Loucy (cell line): ENCODE results near the gene ACACB.

Experiments
- H2AFZ ChIP-seq: fragments of 200-600 bp; sonication (generic); 2 replicates; pipeline ENCODE4 v1.6.0; 2016; ENCODE audit warnings: antibody characterized with exemption, mild to moderate bottlenecking, low read length, moderate library complexity
- H3F3A ChIP-seq: fragments of 200-600 bp; 2 replicates; pipeline ENCODE4 v1.6.0; 2016; ENCODE audit warnings: antibody characterized with exemption, low read depth, mild to moderate bottlenecking
- H3K27me3 ChIP-seq: fragments of 200-600 bp; sonication (generic); 2 replicates; pipeline ENCODE4 v1.6.1; 2014; ENCODE audit warnings: low read length, mild to moderate bottlenecking; ENCODE audit not compliant: insufficient read depth, poor library complexity, severe bottlenecking
- H3K36me3 ChIP-seq: fragments of 200-600 bp; sonication (generic); 2 replicates; pipeline ENCODE4 v1.6.1; 2016; ENCODE audit warnings: low read length; ENCODE audit not compliant: insufficient read depth
- H3K4me1 ChIP-seq: fragments of 200-600 bp; sonication (generic); 2 replicates; pipeline ENCODE4 v1.5.1; 2014; ENCODE audit warnings: low read length, mild to moderate bottlenecking; ENCODE audit not compliant: insufficient read depth, poor library complexity, severe bottlenecking
- H3K4me2 ChIP-seq: fragments of 200-600 bp; sonication (generic); 2 replicates; pipeline ENCODE4 v1.6.0; 2014; ENCODE audit warnings: antibody characterized with exemption, low read length, low read depth, mild to moderate bottlenecking; ENCODE audit not compliant: poor library complexity, severe bottlenecking
- H3K4me3 ChIP-seq: fragments of 200-600 bp; sonication (generic); 2 replicates; pipeline ENCODE4 v1.5.1; 2014; ENCODE audit warnings: low read length, mild to moderate bottlenecking, mixed read lengths; ENCODE audit not compliant: poor library complexity, severe bottlenecking
- H3K79me2 ChIP-seq: fragments of 200-600 bp; sonication (generic); 2 replicates; pipeline ENCODE4 v1.6.1; 2014; ENCODE audit warnings: low read length; ENCODE audit not compliant: insufficient read depth
- H3K9ac ChIP-seq: fragments of 200-600 bp; sonication (generic); 2 replicates; pipeline ENCODE4 v1.6.0; 2014; ENCODE audit warnings: mild to moderate bottlenecking, low read depth, low read length, moderate library complexity; ENCODE audit not compliant: poor library complexity, severe bottlenecking
- H3K9me2 ChIP-seq: fragments of 200-600 bp; sonication (generic); replicated peaks from 2 replicates; pipeline ENCODE4 v1.6.1; 2016; ENCODE audit warnings: low read depth, low read length, mixed read lengths
- H3K9me3 ChIP-seq: fragments of 200-600 bp; sonication (generic); 2 replicates; pipeline ENCODE4 v1.6.1; 2014; ENCODE audit warnings: mild to moderate bottlenecking, antibody characterized with exemption, low read length, low read depth; ENCODE audit not compliant: insufficient read depth
- H4K20me1 ChIP-seq: fragments of 200-600 bp; sonication (generic); 2 replicates; pipeline ENCODE4 v1.6.0; 2014; ENCODE audit warnings: antibody characterized with exemption, low read length, mild to moderate bottlenecking; ENCODE audit not compliant: insufficient read depth, poor library complexity, severe bottlenecking
- CTCF ChIP-seq: fragments of 200-600 bp; sonication (generic); conservative IDR thresholded peaks from 2 replicates; pipeline ENCODE4 v1.5.1; 2014; ENCODE audit warnings: mild to moderate bottlenecking, antibody characterized with exemption, low read length
- EZH2phosphoT487 ChIP-seq: fragments of 200-600 bp; IDR thresholded peaks from 2 replicates; pipeline ENCODE4 v1.6.1; 2018; ENCODE audit warnings: antibody characterized with exemption, mild to moderate bottlenecking, moderate library complexity, borderline replicate concordance

ACACB gene

GRCh38 chr12:109174468-109174867 lies 58.1 kb downstream of the ACACB start:
- Histone ChIP-seq H3K9me3 (no peaks in the 10 kb centered on the region), H3K4me3 (no peak overlapping the region), H3F3A (no peaks in the 10 kb centered on the region), H3K9ac (no peak overlapping the region), H3K4me2 (no peak overlapping the region), H2AFZ (no peak overlapping the region), H3K79me2 (no peaks in the 10 kb centered on the region), H3K27me3 (no peaks in the 10 kb centered on the region), H4K20me1 (no peaks in the 10 kb centered on the region), H3K36me3 (peaks cover 14% of the 10 kb centered on the region; the same call in 1 of the 2 replicates), H3K9me2 (no peaks in the 10 kb centered on the region), H3K4me1 (no peaks in the 10 kb centered on the region)
- no peak for TF ChIP-seq CTCF
- TF ChIP-seq EZH2phosphoT487 = no peak

GRCh38 chr12:109178532-109178931 lies 62.1 kb downstream of the ACACB start:
- Histone ChIP-seq H4K20me1 (no peaks in the 10 kb centered on the region), H3K4me1 (no peaks in the 10 kb centered on the region), H3F3A (no peaks in the 10 kb centered on the region), H3K4me3 (no peak overlapping the region), H3K9me2 (no peaks in the 10 kb centered on the region), H3K79me2 (no peaks in the 10 kb centered on the region), H3K27me3 (no peaks in the 10 kb centered on the region), H2AFZ (no peak overlapping the region), H3K9ac (no peak overlapping the region), H3K9me3 (no peaks in the 10 kb centered on the region), H3K4me2 (no peak overlapping the region), H3K36me3 (peaks cover 6% of the 10 kb centered on the region; the same call in 1 of the 2 replicates)
- TF ChIP-seq CTCF (no peak), EZH2phosphoT487 (no peak)

- H4K20me1 ChIP-seq = no peaks in the 10 kb centered on the region
- H2AFZ ChIP-seq = no peak overlapping the region
- H3K9me2 ChIP-seq = no peaks in the 10 kb centered on the region
- no peaks in the 10 kb centered on the region for H3K79me2 ChIP-seq
- H3F3A ChIP-seq = no peaks in the 10 kb centered on the region
- no peaks in the 10 kb centered on the region for H3K36me3 ChIP-seq
- H3K27me3 ChIP-seq = no peaks in the 10 kb centered on the region
- no peak overlapping the region for H3K4me3 ChIP-seq
- no peak overlapping the region for H3K4me2 ChIP-seq
- no peaks in the 10 kb centered on the region for H3K9me3 ChIP-seq
- TF ChIP-seq EZH2phosphoT487 = no peak
- TF ChIP-seq CTCF = no peak
- H3K9ac ChIP-seq = no peak overlapping the region
- no peaks in the 10 kb centered on the region for H3K4me1 ChIP-seq
These were observed 63.5 kb downstream of the ACACB start for GRCh38 chr12:109179927-109180326.
